GM18951 (cell line): ENCODE results near the gene CAMKK1.

Experiments
- POLR2A ChIP-seq: IDR thresholded peaks from 4 replicates; pipeline ENCODE4 v1.6.1; 2011; ENCODE audit warnings: mild to moderate bottlenecking; ENCODE audit not compliant: insufficient read length, insufficient read depth; ENCODE audit errors: extremely low read depth
- in situ Hi-C: fragments of 300-500 bp; cut with MboI; formaldehyde crosslinking; loops from one replicate; pipeline ENCODE4 v1.12.0; 2022; ENCODE audit warnings: low sequenced_read_pairs, mixed read lengths, inconsistent platforms; ENCODE audit not compliant: unreplicated experiment

Gene CAMKK1

DNA sequence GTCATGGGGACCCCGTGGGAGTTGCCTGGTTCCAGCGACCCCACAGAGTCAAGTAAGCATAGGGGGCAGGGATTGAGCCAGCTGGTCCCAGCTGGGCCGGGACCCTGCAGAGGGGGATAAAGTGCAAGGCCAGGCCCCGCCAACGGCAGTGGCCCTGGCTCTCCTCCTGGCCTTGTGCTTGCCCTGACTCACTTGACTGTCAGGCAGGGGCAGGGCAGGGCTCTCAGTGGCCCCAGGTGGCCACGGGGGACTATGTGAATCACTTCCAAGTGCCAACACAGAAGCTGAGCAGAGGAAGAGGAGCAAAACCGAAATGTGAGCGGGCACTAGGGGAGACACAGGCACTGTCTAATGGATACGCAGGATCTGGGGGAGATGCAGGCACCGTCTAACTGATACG, 25.2 kb downstream of the CAMKK1 start:
- no peak for TF ChIP-seq POLR2A
- in situ Hi-C loops, result loop anchor here (25.0 kb wide), 1 partner anchor 145 kb away; no protein-coding TSS in a partner anchor

DNA sequence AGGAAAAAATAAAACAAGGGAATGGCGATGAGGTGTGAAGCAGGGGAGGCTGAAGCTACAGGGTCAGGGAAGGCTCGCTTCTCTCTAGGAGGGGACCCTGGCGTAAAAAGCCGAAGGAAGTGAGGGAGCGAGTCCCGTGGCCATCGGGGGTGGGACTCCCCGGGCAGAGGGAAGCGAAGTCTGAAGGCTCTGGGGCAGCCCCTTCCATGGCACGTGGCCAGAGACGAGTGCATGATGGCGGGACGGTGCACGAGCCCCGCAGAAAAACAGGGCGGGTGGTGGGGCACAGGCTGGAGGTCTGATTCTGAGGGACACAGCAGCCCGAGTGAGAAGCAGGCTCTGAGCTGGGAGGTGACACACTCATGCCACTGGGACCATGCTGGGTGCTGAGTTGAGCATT, 25.7 kb downstream of the CAMKK1 start:
- no peak for TF ChIP-seq POLR2A
- in situ Hi-C loops, result loop anchor here (25.0 kb wide), 1 partner anchor 145 kb away; no protein-coding TSS in a partner anchor

DNA sequence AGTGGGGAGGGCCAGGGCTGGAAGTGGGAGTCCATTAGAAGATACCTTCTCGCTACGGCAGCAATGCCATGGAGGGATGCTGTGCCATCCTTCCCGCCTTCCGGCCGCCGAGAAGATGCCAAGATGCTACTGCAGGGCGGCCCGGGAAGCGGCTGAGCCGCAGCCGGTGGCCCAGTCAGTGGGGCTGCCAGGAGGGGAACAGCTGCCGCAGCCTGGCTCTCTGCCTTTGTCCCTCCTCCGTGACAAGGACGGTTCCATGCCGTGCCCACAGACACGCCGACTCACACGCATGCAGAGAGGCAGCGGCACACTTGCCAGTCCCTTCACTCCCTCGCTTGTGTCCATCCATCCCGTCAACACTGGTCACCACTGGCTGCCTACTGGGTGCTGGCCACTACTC, 26.6 kb downstream of the CAMKK1 start:
- in situ Hi-C loops, result loop anchor here (25.0 kb wide), 1 partner anchor 146 kb away; no protein-coding TSS in a partner anchor
- no peak for TF ChIP-seq POLR2A

GRCh38 chr17:3865176-3865575, 27.7 kb downstream of the CAMKK1 start:
- in situ Hi-C loops, result loop anchor here (25.0 kb wide), 1 partner anchor 147 kb away; no protein-coding TSS in a partner anchor
- no peak for TF ChIP-seq POLR2A

GRCh38 chr17:3864534-3864933, 28.3 kb downstream of the CAMKK1 start:
- in situ Hi-C loops, result loop anchor here (25.0 kb wide), 1 partner anchor 148 kb away; no protein-coding TSS in a partner anchor
- no peak for TF ChIP-seq POLR2A

DNA sequence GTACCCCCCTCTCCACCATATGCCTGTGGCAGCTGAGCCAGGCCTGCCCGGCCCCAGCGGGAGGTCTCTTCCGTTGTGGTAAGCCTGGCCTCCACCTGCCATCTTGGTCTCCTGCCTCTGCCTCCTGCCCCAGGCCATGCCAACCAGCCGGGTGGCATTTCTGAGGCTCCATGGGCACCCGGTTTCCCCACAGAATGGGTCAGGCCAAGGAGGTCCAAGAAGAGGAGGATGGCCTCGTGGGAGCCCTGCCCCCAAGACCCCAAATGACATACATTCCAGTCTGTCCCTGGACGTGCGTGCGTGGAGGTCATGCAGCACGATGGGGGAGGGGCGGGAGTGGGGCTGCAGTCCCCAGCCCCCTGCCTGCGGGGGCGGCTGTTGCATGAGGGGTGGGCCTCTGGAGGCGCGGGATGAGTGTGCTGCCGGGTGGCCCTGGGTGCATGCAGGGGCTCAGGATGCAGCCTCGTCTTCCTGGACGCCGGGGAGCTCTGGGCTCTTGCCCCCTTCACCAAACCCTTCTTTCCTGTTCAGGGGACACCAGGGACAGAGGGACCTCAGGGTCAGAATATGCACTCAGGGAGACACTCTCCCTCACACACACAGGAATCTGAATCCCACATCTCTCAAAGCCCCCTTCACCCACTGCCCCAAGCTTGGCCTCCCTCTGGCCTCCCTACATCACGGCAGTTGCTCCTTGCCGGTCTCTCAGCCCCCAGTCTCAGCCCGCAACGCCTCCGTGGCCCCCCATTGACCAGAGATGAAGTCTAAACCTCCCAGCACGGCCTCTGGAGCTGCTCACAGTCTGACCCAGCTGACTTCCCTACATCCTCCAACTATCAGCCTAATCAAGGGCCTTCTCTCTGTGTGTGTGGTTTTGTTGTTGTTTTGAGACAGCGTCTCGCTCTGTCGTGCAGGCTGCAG, 30.8 kb downstream of the CAMKK1 start:
- no peak for TF ChIP-seq POLR2A
- in situ Hi-C loops, result loop anchor here (25.0 kb wide), 1 partner anchor 150 kb away; no protein-coding TSS in a partner anchor

GRCh38 chr17:3860939-3861700, 31.7 kb downstream of the CAMKK1 start:
- no peak for TF ChIP-seq POLR2A
- in situ Hi-C loops, result loop anchor here (25.0 kb wide), 1 partner anchor 151 kb away; no protein-coding TSS in a partner anchor

GRCh38 chr17:3859940-3860339, 32.9 kb downstream of the CAMKK1 start:
- in situ Hi-C loops, result loop anchor here (25.0 kb wide), 1 partner anchor 152 kb away; no protein-coding TSS in a partner anchor
- TF ChIP-seq POLR2A, result no peak

- no peak for TF ChIP-seq POLR2A
- in situ Hi-C loops, result loop anchor here (25.0 kb wide), 1 partner anchor 155 kb away; no protein-coding TSS in a partner anchor
Measured at GRCh38 chr17:3857261-3858105, 35.4 kb downstream of the CAMKK1 start.

DNA sequence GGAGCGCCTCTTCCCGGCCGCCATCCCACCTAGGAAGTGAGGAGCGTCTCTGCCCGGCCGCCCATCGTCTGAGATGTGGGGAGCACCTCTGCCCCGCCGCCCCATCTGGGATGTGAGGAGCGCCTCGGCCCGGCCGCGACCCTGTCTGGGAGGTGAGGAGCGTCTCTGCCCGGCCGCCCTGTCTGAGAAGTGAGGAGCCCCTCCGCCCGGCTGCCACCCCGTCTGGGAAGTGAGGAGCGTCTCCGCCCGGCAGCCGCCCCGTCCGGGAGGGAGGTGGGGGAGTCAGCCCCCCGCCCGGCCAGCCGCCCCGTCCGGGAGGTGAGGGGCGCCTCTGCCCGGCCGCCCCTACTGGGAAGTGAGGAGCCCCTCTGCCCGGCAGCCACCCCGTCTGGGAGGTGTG, 38.6 kb downstream of the CAMKK1 start:
- in situ Hi-C loops, result loop anchor here (25.0 kb wide), 1 partner anchor 158 kb away; no protein-coding TSS in a partner anchor

- no peak for TF ChIP-seq POLR2A
- in situ Hi-C loops, result loop anchor here (25.0 kb wide), 1 partner anchor 160 kb away; no protein-coding TSS in a partner anchor
Measured at GRCh38 chr17:3852561-3852960, 40.3 kb downstream of the CAMKK1 start.

DNA sequence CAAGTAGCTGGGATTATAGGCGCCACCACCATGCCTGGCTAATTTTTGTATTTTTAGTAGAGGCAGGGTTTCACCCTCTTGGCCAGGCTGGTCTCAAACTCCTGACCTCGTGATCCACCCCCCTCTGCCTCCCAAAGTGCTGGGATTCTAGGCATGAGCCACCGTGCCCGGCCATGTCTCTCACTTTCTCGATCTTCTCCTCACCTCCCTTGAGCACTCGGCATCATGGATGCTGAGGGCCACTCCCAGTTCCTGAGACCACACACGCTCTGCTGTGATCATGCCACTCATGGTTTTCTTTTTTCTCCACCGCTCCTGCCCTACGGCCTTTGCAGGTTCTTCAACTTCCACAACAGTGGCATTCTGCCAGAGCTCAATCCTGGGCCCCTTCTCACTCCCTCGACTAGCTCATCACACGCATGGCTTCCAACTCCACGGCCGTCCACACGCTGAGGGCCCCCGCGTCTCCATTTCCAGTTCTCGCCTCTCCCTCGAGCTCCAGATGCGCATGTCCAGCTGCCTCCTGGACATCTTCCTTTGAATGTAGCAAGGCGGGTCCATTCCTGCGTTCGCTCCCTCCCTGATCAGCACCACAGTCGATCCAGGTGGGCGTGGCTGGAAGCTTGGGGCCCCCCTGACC, 41.3 kb downstream of the CAMKK1 start:
- no peak for TF ChIP-seq POLR2A
- in situ Hi-C loops, result loop anchor here (25.0 kb wide), 1 partner anchor 161 kb away; no protein-coding TSS in a partner anchor
